K562 (cell line): ENCODE data around the gene IARS1. TPM values are rescaled to one million over a fixed set of nuclear protein-coding genes. Genes with fewer than 3 reads are reported as not detected.
A peak's percentile ranks its signal among the peaks of the same experiment; 100 is the strongest.

Experiments used
- ARHGAP35 ChIP-seq: fragments of 450-650 bp; IDR thresholded peaks from 2 replicates; pipeline ENCODE4 v1.6.1; 2018; ENCODE audit not compliant: partially characterized antibody
- BCOR ChIP-seq: fragments of 450-650 bp; IDR thresholded peaks from 2 replicates; pipeline ENCODE4 v1.6.1; 2016
- CBX8 ChIP-seq: fragments of 200-600 bp; sonication (generic); IDR thresholded peaks from 2 replicates; pipeline ENCODE4 v1.6.1; 2012; ENCODE audit warnings: borderline replicate concordance, mixed run types, low read depth, mild to moderate bottlenecking, moderate library complexity, mixed read lengths, low read length, control low read depth, inconsistent platforms; ENCODE audit not compliant: poor library complexity, severe bottlenecking; ENCODE audit errors: extremely low read depth
- ETV6 ChIP-seq, 3 experiments: fragments of 150-350 bp in 1 of 3; sonication (generic) in 1 of 3; formaldehyde crosslinking in 1 of 3; IDR thresholded peaks; 2 replicates each; pipeline versions ENCODE4 v1.6.1 to v1.8.0; 2014 to 2022; ENCODE audit warnings: borderline replicate concordance in 2 of 3, low read depth in 2 of 3, antibody characterized with exemption in 1 of 3, low read length in 1 of 3, mild to moderate bottlenecking in 1 of 3, missing genetic modification reagents in 1 of 3
- FIP1L1 ChIP-seq: fragments of 200-400 bp; formaldehyde crosslinking; IDR thresholded peaks from 2 replicates; pipeline ENCODE4 v1.6.1; 2018; ENCODE audit warnings: mild to moderate bottlenecking, low read depth, low read length; ENCODE audit not compliant: poor library complexity, severe bottlenecking
- FOXA1 ChIP-seq: fragments of 450-650 bp; IDR thresholded peaks from 2 replicates; pipeline ENCODE4 v1.6.1; 2016; ENCODE audit warnings: mild to moderate bottlenecking, borderline replicate concordance
- GATA2 ChIP-seq: sonication (generic); formaldehyde crosslinking; IDR thresholded peaks from 2 replicates; pipeline ENCODE4 v1.4.0; 2020; ENCODE audit warnings: mild to moderate bottlenecking, missing genetic modification reagents
- HNRNPUL1 ChIP-seq: fragments of 200-400 bp; formaldehyde crosslinking; IDR thresholded peaks from 2 replicates; pipeline ENCODE4 v1.6.1; 2017; ENCODE audit warnings: low read length
- KDM4B ChIP-seq, 2 experiments: fragments of 450-650 bp in 1 of 2; sonication (generic) in 1 of 2; IDR thresholded peaks; 2 replicates each; pipeline ENCODE4 v1.6.1; 2016 to 2017; ENCODE audit warnings: borderline replicate concordance in 2 of 2, antibody characterized with exemption in 1 of 2, low read depth in 1 of 2, mild to moderate bottlenecking in 1 of 2
- KLF13 ChIP-seq: fragments of 450-650 bp; IDR thresholded peaks from 2 replicates; pipeline ENCODE4 v1.6.1; 2016; ENCODE audit warnings: missing genetic modification characterization, low read depth, mild to moderate bottlenecking, missing compliant biosample characterization, moderate library complexity, borderline replicate concordance
- MAFK ChIP-seq: IDR thresholded peaks from 2 replicates; pipeline ENCODE4 v1.6.1; 2011; ENCODE audit warnings: low read length, improper control_type of control experiment
- PHF20 ChIP-seq: fragments of 450-650 bp; IDR thresholded peaks from 2 replicates; pipeline ENCODE4 v1.6.1; 2018; ENCODE audit not compliant: partially characterized antibody
- POLR2H ChIP-seq: IDR thresholded peaks from 2 replicates; pipeline ENCODE4 v1.6.1; 2016; ENCODE audit warnings: missing genetic modification characterization, low read depth, mild to moderate bottlenecking, control low read depth, missing compliant biosample characterization, moderate library complexity
- PTBP1 ChIP-seq: fragments of 200-400 bp; formaldehyde crosslinking; IDR thresholded peaks from 2 replicates; pipeline ENCODE4 v1.6.1; 2017; ENCODE audit warnings: low read depth, low read length
- RBM22 ChIP-seq: fragments of 200-400 bp; formaldehyde crosslinking; IDR thresholded peaks from 2 replicates; pipeline ENCODE4 v1.6.1; 2018; ENCODE audit warnings: low read length, low read depth; ENCODE audit not compliant: poor library complexity, severe bottlenecking
- SMARCA4 ChIP-seq: fragments of 450-650 bp; IDR thresholded peaks from 2 replicates; pipeline ENCODE4 v1.6.1; 2016
- STAG1 ChIP-seq: sonication (generic); formaldehyde crosslinking; IDR thresholded peaks from 2 replicates; pipeline ENCODE4 v1.5.0; 2020; ENCODE audit warnings: missing genetic modification reagents, borderline replicate concordance
- ZC3H4 ChIP-seq: sonication (generic); formaldehyde crosslinking; IDR thresholded peaks from 2 replicates; pipeline ENCODE4 v1.9.0; 2021; ENCODE audit warnings: missing genetic modification reagents, borderline replicate concordance
- ZEB2 ChIP-seq: fragments of 450-650 bp; IDR thresholded peaks from 2 replicates; pipeline ENCODE4 v1.6.1; 2016
- ZNF124 ChIP-seq: sonication (generic); formaldehyde crosslinking; IDR thresholded peaks from 2 replicates; pipeline ENCODE4 v1.8.1; 2022; ENCODE audit warnings: missing genetic modification reagents
- ZNF3 ChIP-seq: fragments of 250-450 bp; sonication (Bioruptor Pico); IDR thresholded peaks from 2 replicates; pipeline ENCODE4 v1.5.0; 2021; ENCODE audit warnings: mild to moderate bottlenecking, moderate library complexity
- polyA plus RNA-seq, 8 experiments: library from polyadenylated mRNA; depleted of rRNA in 4 of 8; stranded (reverse) in 5 of 8; unstranded in 3 of 8; fragments of >200 nt; fragmentation: Nextera tagmentation in 2 of 8; fragmentation: Illumina TruSeq in 1 of 8; extraction: Ambion mirVana in 2 of 8; extraction: Trizol in 1 of 8; gene quantifications; 2 replicates each; pipeline versions ENCODE4 v1.2.1 to v1.2.3, GENCODE V29; 2011 to 2014; ENCODE audit warnings: inconsistent platforms in 1 of 8, missing spikeins in 1 of 8
- total RNA-seq, 7 experiments: library from RNA; depleted of rRNA in 6 of 7; stranded (reverse); fragments of >200 nt in 6 of 7; fragmentation: Illumina TruSeq in 2 of 7; extraction: Trizol in 2 of 7; gene quantifications; 2 replicates each; pipeline versions ENCODE4 v1.2.1 to v1.2.3, GENCODE V29; 2011 to 2021; ENCODE audit warnings: low replicate concordance in 1 of 7
- TF ChIP-seq, protein P1 (sequence below): fragments of 450-650 bp; IDR thresholded peaks from 2 replicates; pipeline ENCODE4 v1.6.1; 2014; ENCODE audit warnings: low read depth, mild to moderate bottlenecking, moderate library complexity, borderline replicate concordance
- TF ChIP-seq, protein P2 (sequence below): fragments of 250-450 bp; sonication (Bioruptor Pico); IDR thresholded peaks from 2 replicates; pipeline ENCODE4 v1.5.0; 2022; ENCODE audit warnings: mild to moderate bottlenecking

The IARS1 gene
- total and polyA plus RNA-seq, 9 of the 15 experiments (the other 6 are each of a cell fraction or from before 2014, with no cell fraction given), result 119 to 371 (median 234) TPM

DNA sequence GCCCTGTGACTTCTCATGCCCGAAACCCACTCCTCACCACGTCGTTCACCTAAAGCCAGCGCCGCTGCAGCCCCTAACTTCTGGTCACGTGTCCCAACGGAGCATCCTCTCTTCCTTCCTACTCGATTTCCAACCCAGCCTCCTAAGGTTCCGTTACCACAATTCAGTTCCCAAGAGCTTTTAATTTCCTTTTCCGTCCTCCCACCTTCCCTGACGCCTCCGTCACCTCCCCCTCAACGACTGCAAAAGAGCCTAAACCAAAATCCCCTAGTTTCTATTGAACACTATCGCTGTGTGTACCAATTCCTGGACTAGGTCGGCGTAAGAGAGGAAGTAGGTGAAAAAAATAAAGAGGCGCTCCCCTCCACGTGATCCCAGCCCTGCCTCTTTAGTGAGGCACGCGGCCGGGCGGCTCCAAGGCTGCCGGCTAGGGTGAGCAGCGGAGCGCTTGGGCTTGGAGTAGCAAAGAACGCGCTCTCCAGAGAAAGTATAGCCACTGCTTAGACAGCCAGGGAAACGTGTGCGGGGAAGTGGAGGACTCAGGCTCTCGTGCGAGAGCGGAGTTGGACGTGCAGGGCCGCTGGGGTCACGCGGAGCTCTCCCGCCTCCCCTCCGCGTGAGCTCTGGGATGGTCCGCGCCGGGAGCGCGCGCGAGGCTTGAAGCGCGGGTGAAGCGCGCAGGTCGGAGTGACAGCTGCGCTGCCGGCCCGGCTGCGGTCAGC lies 31.9 kb upstream of the IARS1 start, which contains the start of the genes CENPP and NOL8 (continued):
- no peak for TF ChIP-seq ARHGAP35
- peak; percentile 84 for TF ChIP-seq BCOR
- TF ChIP-seq POLR2H (tag), result peak; percentile 56; the same call in 1 of the 2 replicates
- TF ChIP-seq HNRNPUL1, result no peak
- TF ChIP-seq, protein P1, sequence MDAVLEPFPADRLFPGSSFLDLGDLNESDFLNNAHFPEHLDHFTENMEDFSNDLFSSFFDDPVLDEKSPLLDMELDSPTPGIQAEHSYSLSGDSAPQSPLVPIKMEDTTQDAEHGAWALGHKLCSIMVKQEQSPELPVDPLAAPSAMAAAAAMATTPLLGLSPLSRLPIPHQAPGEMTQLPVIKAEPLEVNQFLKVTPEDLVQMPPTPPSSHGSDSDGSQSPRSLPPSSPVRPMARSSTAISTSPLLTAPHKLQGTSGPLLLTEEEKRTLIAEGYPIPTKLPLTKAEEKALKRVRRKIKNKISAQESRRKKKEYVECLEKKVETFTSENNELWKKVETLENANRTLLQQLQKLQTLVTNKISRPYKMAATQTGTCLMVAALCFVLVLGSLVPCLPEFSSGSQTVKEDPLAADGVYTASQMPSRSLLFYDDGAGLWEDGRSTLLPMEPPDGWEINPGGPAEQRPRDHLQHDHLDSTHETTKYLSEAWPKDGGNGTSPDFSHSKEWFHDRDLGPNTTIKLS, result peak; percentile 93
- TF ChIP-seq ZNF124 (CRISPR knock-in tag), result no peak
- peak; percentile 100 for TF ChIP-seq ZEB2
- TF ChIP-seq RBM22, result no peak
- TF ChIP-seq STAG1 (CRISPR knock-in tag), result no peak
- TF ChIP-seq PHF20, result peak; percentile 99
- TF ChIP-seq GATA2, result no peak
- TF ChIP-seq ZC3H4 (CRISPR knock-in tag), result no peak
- no peak for TF ChIP-seq SMARCA4
- no peak for TF ChIP-seq PTBP1
- TF ChIP-seq ZNF3 (CRISPR knock-in tag), result no peak
- TF ChIP-seq FIP1L1, result peak; percentile 74
- TF ChIP-seq CBX8, result no peak
- TF ChIP-seq ETV6 (IDR thresholded peaks at IDR 0.05; ENCODE audit: borderline replicate concordance in 1 of 2, low read depth in 2 of 2, low read length in 1 of 2), result no peak
- TF ChIP-seq ETV6 (CRISPR knock-in tag; IDR thresholded peaks at IDR 0.05; ENCODE audit: borderline replicate concordance), result no peak
- no peak for TF ChIP-seq FOXA1
- peak; percentile 64 for TF ChIP-seq KLF13
- TF ChIP-seq KDM4B (IDR thresholded peaks at IDR 0.05; ENCODE audit: borderline replicate concordance in 2 of 2, low read depth in 1 of 2), result peak in 1 of 2 experiments; percentile 90; a peak in 2 of 4 replicates
- TF ChIP-seq MAFK, result no peak
- TF ChIP-seq, protein P2, sequence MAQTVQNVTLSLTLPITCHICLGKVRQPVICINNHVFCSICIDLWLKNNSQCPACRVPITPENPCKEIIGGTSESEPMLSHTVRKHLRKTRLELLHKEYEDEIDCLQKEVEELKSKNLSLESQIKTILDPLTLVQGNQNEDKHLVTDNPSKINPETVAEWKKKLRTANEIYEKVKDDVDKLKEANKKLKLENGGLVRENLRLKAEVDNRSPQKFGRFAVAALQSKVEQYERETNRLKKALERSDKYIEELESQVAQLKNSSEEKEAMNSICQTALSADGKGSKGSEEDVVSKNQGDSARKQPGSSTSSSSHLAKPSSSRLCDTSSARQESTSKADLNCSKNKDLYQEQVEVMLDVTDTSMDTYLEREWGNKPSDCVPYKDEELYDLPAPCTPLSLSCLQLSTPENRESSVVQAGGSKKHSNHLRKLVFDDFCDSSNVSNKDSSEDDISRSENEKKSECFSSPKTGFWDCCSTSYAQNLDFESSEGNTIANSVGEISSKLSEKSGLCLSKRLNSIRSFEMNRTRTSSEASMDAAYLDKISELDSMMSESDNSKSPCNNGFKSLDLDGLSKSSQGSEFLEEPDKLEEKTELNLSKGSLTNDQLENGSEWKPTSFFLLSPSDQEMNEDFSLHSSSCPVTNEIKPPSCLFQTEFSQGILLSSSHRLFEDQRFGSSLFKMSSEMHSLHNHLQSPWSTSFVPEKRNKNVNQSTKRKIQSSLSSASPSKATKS (CRISPR knock-in tag), result no peak
